Suprapubic skin (tissue), 4 donors: ENCODE measurements around the gene PPIB. TPM values are rescaled to one million over a fixed set of nuclear protein-coding genes. Genes with fewer than 3 reads are reported as not detected.

Experiments used
- DNase-seq, 2 donors: peaks; one replicate each; pipeline ENCODE4 v3.0.0-alpha.2; 2019; ENCODE audit warnings: low spot score in 2 of 2
- H3K27ac ChIP-seq: fragments of 200-600 bp; sonication (generic); one replicate; pipeline ENCODE4 v1.5.1; 2019
- H3K27me3 ChIP-seq: fragments of 200-600 bp; sonication (generic); one replicate; pipeline ENCODE4 v1.5.1; 2019
- H3K36me3 ChIP-seq: fragments of 200-600 bp; sonication (generic); one replicate; pipeline ENCODE4 v1.5.1; 2019
- H3K4me1 ChIP-seq: fragments of 200-600 bp; sonication (generic); one replicate; pipeline ENCODE4 v1.5.1; 2019
- H3K4me3 ChIP-seq: fragments of 200-600 bp; sonication (generic); one replicate; pipeline ENCODE4 v1.5.1; 2019; ENCODE audit warnings: mild to moderate bottlenecking
- H3K9me3 ChIP-seq: fragments of 200-600 bp; sonication (generic); one replicate; pipeline ENCODE4 v1.5.1; 2019
- EP300 ChIP-seq: sonication (generic); formaldehyde crosslinking; IDR thresholded peaks from one replicate; pipeline ENCODE4 v1.6.1; 2017; ENCODE audit warnings: antibody characterized with exemption
- POLR2A ChIP-seq, 2 donors: fragments of 450-650 bp; IDR thresholded peaks; one replicate each; pipeline ENCODE4 v1.6.1; 2017; ENCODE audit warnings: antibody characterized with exemption in 2 of 2, mild to moderate bottlenecking in 2 of 2, moderate library complexity in 2 of 2
- POLR2AphosphoS5 ChIP-seq, 3 donors: sonication (generic); formaldehyde crosslinking; IDR thresholded peaks; one replicate each; pipeline ENCODE4 v1.6.1; 2017; ENCODE audit warnings: antibody characterized with exemption in 3 of 3
- WGBS: methylation state at CpG from one replicate; pipeline ENCODE4 v1.1.5; 2018; 5-methylcytosine and 5-hydroxymethylcytosine counted together
- total RNA-seq, 4 donors: library from RNA; depleted of rRNA; stranded (reverse); fragments of >200 nt; gene quantifications; one replicate each; pipeline ENCODE4 v1.1.0, GENCODE V29; 2016
- TF ChIP-seq, protein P1 (sequence below), 2 donors: fragments of 200-600 bp in 1 of 2; fragments of 450-650 bp in 1 of 2; sonication (generic) in 1 of 2; IDR thresholded peaks; one replicate each; pipeline ENCODE4 v1.5.1; 2016 to 2019; ENCODE audit warnings: antibody characterized with exemption in 2 of 2, mild to moderate bottlenecking in 1 of 2, moderate library complexity in 1 of 2

PPIB gene
- total RNA-seq, 4 donors from 2014 or later, result 124 to 248 (median 180) TPM

- H3K36me3 ChIP-seq, result peaks cover 75% of the 10 kb centered on the region
- H3K27me3 ChIP-seq, result peaks cover 14% of the 10 kb centered on the region
- no peak overlapping the region for H3K27ac ChIP-seq
- peak in 1 of 2 donors; percentile 67 for DNase-seq
- H3K4me3 ChIP-seq, result no peak overlapping the region
- 89% methylated on average over 13 of the region's 16 CpGs for WGBS
- H3K4me1 ChIP-seq, result peaks cover 46% of the 10 kb centered on the region
- no peaks in the 10 kb centered on the region for H3K9me3 ChIP-seq
- TF ChIP-seq EP300 (no peak), POLR2A (IDR thresholded peaks at IDR 0.05) (no peak), POLR2AphosphoS5 (IDR thresholded peaks at IDR 0.05) (no peak)
- TF ChIP-seq, protein P1, sequence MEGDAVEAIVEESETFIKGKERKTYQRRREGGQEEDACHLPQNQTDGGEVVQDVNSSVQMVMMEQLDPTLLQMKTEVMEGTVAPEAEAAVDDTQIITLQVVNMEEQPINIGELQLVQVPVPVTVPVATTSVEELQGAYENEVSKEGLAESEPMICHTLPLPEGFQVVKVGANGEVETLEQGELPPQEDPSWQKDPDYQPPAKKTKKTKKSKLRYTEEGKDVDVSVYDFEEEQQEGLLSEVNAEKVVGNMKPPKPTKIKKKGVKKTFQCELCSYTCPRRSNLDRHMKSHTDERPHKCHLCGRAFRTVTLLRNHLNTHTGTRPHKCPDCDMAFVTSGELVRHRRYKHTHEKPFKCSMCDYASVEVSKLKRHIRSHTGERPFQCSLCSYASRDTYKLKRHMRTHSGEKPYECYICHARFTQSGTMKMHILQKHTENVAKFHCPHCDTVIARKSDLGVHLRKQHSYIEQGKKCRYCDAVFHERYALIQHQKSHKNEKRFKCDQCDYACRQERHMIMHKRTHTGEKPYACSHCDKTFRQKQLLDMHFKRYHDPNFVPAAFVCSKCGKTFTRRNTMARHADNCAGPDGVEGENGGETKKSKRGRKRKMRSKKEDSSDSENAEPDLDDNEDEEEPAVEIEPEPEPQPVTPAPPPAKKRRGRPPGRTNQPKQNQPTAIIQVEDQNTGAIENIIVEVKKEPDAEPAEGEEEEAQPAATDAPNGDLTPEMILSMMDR (IDR thresholded peaks at IDR 0.05), result no peak
Observed at GRCh38 chr15:64156652-64157331, 6.0 kb downstream of the PPIB start.

GRCh38 chr15:64155802-64156651 is 6.8 kb downstream of the PPIB start:
- Histone ChIP-seq H3K27ac (no peak overlapping the region), H3K4me3 (no peak overlapping the region), H3K4me1 (peaks cover 46% of the 10 kb centered on the region), H3K36me3 (peaks cover 69% of the 10 kb centered on the region), H3K9me3 (no peaks in the 10 kb centered on the region), H3K27me3 (peaks cover 20% of the 10 kb centered on the region)
- 91% methylated on average over 15 of the region's 15 CpGs for WGBS
- DNase-seq, result peak in 1 of 2 donors; percentile 73
- TF ChIP-seq POLR2AphosphoS5 (IDR thresholded peaks at IDR 0.05), result no peak
- no peak for TF ChIP-seq POLR2A (IDR thresholded peaks at IDR 0.05)

GRCh38 chr15:64153480-64154367 is 9.1 kb downstream of the PPIB start:
- 26% methylated on average over 11 of the region's 12 CpGs for WGBS
- DNase-seq, result peak; percentile 91 to 93
- Histone ChIP-seq H3K9me3 (no peaks in the 10 kb centered on the region), H3K27me3 (peaks cover 20% of the 10 kb centered on the region), H3K4me1 (peaks cover 28% of the 10 kb centered on the region), H3K27ac (no peak overlapping the region), H3K4me3 (no peak overlapping the region), H3K36me3 (peaks cover 46% of the 10 kb centered on the region)
- TF ChIP-seq EP300 (no peak), POLR2A (IDR thresholded peaks at IDR 0.05) (no peak)
- TF ChIP-seq, protein P1 (IDR thresholded peaks at IDR 0.05), result peak; percentile 87 to 99

DNA sequence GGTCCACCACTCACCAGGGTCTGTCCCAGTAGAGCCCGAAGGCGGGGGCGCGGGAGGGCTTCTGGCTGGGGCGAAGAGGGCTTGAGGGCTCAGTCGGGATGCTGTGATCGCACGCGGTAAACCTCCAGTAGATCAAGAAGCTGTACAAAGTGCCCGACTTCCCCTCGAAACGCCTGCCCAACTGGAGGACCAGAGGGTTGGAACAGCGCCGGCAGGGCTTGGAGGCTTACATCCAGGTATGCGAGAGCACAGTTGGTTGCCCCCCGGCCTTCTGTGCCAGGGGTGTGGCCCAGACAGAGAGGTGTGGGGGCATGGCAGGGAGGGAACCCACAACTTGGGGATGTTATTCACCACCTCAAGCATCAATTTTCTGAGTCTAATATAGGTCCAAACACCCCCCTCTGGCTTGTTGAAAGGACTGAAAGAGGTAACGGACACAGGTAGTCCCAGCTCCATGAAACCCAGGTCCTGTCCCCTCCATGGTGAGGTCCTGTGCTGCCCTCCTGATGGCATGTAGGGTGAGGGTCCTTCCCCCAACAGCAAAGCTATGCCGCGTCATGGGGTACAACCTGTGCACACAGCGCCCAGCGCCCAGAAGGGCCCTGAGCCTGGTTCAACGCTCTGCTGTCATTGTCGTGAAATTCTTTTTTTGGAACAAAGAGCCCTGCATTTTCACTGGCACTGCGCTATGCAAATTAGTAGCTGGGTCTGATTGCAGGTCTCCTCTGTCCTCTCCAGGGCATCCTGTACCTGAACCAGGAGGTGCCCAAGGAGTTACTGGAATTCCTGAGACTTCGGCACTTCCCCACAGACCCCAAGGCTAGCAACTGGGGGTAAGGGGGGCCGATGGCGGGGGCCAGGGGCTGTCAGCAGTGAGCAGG is 10.1 kb downstream of the PPIB start:
- Histone ChIP-seq H3K27ac (no peak overlapping the region), H3K4me1 (peaks cover 28% of the 10 kb centered on the region), H3K36me3 (peaks cover 36% of the 10 kb centered on the region), H3K4me3 (peak overlapping the region; percentile 57), H3K9me3 (no peaks in the 10 kb centered on the region), H3K27me3 (peaks cover 20% of the 10 kb centered on the region)
- DNase-seq, result no peak
- 13% methylated on average over 9 of the region's 27 CpGs for WGBS
- TF ChIP-seq POLR2A (IDR thresholded peaks at IDR 0.05) (no peak), POLR2AphosphoS5 (IDR thresholded peaks at IDR 0.05) (no peak), EP300 (no peak)
- TF ChIP-seq, protein P1 (IDR thresholded peaks at IDR 0.05), result no peak
